Measurements from ENCODE around the gene DSCAML1. TPM values are rescaled to one million over a fixed set of nuclear protein-coding genes. Genes with fewer than 3 reads are reported as not detected.

The DSCAML1 gene
- total RNA-seq, 1 experiment from 2014 or later: 0.90 TPM

DNA sequence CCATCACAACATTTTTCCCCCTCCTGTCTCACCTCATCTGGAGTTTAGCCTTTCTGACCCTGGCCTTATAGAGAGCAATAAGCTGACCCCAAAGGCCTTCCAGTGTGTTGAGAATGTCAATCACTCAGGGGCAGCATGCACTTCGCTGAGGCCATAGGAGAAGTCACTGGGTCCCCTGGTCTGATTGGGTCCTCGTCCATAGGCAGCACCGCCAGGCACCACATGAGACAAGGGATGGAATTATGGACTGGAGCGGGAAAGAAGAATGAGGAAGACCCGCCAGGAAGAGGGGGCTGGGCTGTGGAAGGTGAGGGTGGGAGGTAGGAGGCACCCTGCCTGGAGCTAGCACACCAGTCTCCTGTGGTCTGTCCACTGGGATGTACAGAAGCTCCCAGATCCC is 72.9 kb downstream of the DSCAML1 start:
- ATAC-seq (peak; percentile 42), DNase-seq (ENCODE audit: low spot score) (no peak)
- ChIA-PET POLR2A (no interaction called here), CTCF (interaction anchor here (1.3 to 1.6 kb wide), 2 partner anchors 83 to 103 kb away, joined by 5 to 8 read pairs; no protein-coding TSS in a partner anchor)
- no peaks in the 10 kb centered on the region for H3K9me3 Mint-ChIP-seq
- TF ChIP-seq, protein P1, sequence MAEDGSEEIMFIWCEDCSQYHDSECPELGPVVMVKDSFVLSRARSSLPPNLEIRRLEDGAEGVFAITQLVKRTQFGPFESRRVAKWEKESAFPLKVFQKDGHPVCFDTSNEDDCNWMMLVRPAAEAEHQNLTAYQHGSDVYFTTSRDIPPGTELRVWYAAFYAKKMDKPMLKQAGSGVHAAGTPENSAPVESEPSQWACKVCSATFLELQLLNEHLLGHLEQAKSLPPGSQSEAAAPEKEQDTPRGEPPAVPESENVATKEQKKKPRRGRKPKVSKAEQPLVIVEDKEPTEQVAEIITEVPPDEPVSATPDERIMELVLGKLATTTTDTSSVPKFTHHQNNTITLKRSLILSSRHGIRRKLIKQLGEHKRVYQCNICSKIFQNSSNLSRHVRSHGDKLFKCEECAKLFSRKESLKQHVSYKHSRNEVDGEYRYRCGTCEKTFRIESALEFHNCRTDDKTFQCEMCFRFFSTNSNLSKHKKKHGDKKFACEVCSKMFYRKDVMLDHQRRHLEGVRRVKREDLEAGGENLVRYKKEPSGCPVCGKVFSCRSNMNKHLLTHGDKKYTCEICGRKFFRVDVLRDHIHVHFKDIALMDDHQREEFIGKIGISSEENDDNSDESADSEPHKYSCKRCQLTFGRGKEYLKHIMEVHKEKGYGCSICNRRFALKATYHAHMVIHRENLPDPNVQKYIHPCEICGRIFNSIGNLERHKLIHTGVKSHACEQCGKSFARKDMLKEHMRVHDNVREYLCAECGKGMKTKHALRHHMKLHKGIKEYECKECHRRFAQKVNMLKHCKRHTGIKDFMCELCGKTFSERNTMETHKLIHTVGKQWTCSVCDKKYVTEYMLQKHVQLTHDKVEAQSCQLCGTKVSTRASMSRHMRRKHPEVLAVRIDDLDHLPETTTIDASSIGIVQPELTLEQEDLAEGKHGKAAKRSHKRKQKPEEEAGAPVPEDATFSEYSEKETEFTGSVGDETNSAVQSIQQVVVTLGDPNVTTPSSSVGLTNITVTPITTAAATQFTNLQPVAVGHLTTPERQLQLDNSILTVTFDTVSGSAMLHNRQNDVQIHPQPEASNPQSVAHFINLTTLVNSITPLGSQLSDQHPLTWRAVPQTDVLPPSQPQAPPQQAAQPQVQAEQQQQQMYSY (CRISPR knock-in tag; IDR thresholded peaks at IDR 0.05): peak; percentile 88
- no peak for TF ChIP-seq SMAD3 (CRISPR knock-in tag; IDR thresholded peaks at IDR 0.05; ENCODE audit: borderline replicate concordance)
- peaks cover 49% of the 10 kb centered on the region for H3K4me1 Mint-ChIP-seq
- H3K27me3 Mint-ChIP-seq (ENCODE audit: low read depth): peaks cover 36% of the 10 kb centered on the region
- no peak overlapping the region for H3K27ac Mint-ChIP-seq
- peak overlapping the region; percentile 18; the same call in 1 of the 2 replicates for H3K4me3 Mint-ChIP-seq
- H3K36me3 Mint-ChIP-seq: no peaks in the 10 kb centered on the region

DNA sequence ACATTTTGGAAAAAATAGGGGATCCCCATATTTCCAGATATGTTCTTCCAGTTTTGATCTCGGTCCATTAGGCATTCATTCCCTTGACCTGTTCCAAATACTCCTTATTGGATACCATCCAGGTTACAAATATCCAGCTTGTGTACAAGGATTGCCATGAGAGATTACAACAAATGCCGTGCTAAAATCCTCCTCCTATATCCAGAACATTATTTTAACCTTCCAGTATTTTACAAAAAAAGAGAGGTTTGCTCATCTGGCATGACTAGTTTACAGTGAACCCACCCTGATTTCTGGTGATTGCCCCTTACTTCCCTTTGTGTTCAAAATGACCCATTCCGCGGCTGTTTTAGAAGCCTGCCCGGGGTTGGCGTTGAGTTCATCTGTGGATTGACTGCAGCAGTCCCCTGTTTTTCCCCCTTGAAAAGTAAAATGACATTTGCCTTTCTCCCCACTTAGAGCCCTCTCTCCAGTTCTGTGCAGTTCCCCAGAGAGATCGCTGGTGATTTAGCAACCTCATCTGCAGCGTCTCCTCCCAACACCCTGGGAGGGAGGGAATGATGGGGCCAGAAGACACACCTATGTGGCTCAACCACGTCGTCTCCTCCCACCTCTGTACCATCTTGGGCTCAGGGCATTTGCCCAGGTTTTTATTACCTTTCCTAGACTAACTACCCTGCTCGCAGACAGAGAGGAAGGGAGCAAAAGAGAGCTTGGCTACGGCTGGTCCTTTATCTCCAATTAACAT is 73.6 kb downstream of the DSCAML1 start:
- Mint-ChIP-seq H3K27ac (no peak overlapping the region), H3K9me3 (no peaks in the 10 kb centered on the region), H3K4me3 (peak overlapping the region; percentile 18; the same call in 1 of the 2 replicates), H3K36me3 (no peaks in the 10 kb centered on the region), H3K4me1 (peaks cover 55% of the 10 kb centered on the region), H3K27me3 (ENCODE audit: low read depth) (peaks cover 36% of the 10 kb centered on the region)
- ChIA-PET CTCF (interaction anchor here (1.1 to 1.6 kb wide), 3 partner anchors 84 to 102 kb away, joined by 5 to 8 read pairs (median 5); no protein-coding TSS in a partner anchor), POLR2A (no interaction called here)
- no peak for DNase-seq (ENCODE audit: low spot score)
- ATAC-seq: peak; percentile 34
- TF ChIP-seq, protein P2, sequence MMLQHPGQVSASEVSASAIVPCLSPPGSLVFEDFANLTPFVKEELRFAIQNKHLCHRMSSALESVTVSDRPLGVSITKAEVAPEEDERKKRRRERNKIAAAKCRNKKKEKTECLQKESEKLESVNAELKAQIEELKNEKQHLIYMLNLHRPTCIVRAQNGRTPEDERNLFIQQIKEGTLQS (CRISPR knock-in tag; conservative IDR thresholded peaks at IDR 0.05): no peak
- TF ChIP-seq SMAD3 (CRISPR knock-in tag; IDR thresholded peaks at IDR 0.05; ENCODE audit: borderline replicate concordance): no peak
- TF ChIP-seq, protein P3, sequence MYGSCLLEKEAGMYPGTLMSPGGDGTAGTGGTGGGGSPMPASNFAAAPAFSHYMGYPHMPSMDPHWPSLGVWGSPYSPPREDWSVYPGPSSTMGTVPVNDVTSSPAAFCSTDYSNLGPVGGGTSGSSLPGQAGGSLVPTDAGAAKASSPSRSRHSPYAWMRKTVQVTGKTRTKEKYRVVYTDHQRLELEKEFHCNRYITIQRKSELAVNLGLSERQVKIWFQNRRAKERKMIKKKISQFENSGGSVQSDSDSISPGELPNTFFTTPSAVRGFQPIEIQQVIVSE (CRISPR knock-in tag; IDR thresholded peaks at IDR 0.05; ENCODE audit: borderline replicate concordance): no peak
- no peak for TF ChIP-seq EMX1 (CRISPR knock-in tag; IDR thresholded peaks at IDR 0.05)
- no peak for TF ChIP-seq FOXJ3 (CRISPR knock-in tag; IDR thresholded peaks at IDR 0.05; ENCODE audit: borderline replicate concordance)
- no peak for TF ChIP-seq OVOL2 (CRISPR knock-in tag; IDR thresholded peaks at IDR 0.05; ENCODE audit: borderline replicate concordance)
- no peak for TF ChIP-seq ZNF671 (CRISPR knock-in tag; IDR thresholded peaks at IDR 0.05)

DNA sequence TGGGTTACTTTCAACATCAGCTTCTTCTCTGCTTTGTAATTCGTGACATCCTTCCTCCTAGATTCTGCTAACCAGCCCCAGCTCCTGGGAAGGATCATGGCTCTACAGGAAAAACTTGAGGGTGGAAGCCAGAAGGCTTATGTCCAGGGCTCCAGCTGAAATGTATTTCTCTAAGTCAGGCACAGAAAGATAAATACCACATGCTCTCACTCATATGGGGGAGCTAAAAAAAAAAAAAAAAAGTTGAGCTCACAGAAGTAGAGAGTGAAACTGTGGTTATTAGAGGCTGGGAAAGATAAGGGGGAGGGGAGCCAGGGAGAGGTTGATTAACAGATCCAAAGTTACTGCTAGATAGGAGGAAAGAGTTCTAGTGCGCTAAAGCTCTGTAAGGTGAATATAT is 74.9 kb downstream of the DSCAML1 start:
- Mint-ChIP-seq H3K27ac (no peak overlapping the region; the same call in 1 of the 2 replicates), H3K4me3 (no peak overlapping the region)
- CTCF ChIA-PET: interaction anchor here (0.8 to 1.5 kb wide), 4 partner anchors 14 to 296 kb away, joined by 3 to 5 read pairs (median 4); no protein-coding TSS in a partner anchor
- TF ChIP-seq, protein P4, sequence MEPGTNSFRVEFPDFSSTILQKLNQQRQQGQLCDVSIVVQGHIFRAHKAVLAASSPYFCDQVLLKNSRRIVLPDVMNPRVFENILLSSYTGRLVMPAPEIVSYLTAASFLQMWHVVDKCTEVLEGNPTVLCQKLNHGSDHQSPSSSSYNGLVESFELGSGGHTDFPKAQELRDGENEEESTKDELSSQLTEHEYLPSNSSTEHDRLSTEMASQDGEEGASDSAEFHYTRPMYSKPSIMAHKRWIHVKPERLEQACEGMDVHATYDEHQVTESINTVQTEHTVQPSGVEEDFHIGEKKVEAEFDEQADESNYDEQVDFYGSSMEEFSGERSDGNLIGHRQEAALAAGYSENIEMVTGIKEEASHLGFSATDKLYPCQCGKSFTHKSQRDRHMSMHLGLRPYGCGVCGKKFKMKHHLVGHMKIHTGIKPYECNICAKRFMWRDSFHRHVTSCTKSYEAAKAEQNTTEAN (CRISPR knock-in tag; IDR thresholded peaks at IDR 0.05): no peak
- TF ChIP-seq, protein P5, sequence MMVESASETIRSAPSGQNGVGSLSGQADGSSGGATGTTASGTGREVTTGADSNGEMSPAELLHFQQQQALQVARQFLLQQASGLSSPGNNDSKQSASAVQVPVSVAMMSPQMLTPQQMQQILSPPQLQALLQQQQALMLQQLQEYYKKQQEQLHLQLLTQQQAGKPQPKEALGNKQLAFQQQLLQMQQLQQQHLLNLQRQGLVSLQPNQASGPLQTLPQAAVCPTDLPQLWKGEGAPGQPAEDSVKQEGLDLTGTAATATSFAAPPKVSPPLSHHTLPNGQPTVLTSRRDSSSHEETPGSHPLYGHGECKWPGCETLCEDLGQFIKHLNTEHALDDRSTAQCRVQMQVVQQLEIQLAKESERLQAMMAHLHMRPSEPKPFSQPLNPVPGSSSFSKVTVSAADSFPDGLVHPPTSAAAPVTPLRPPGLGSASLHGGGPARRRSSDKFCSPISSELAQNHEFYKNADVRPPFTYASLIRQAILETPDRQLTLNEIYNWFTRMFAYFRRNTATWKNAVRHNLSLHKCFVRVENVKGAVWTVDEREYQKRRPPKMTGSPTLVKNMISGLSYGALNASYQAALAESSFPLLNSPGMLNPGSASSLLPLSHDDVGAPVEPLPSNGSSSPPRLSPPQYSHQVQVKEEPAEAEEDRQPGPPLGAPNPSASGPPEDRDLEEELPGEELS (CRISPR knock-in tag; IDR thresholded peaks at IDR 0.05): no peak
- TF ChIP-seq, protein P6, sequence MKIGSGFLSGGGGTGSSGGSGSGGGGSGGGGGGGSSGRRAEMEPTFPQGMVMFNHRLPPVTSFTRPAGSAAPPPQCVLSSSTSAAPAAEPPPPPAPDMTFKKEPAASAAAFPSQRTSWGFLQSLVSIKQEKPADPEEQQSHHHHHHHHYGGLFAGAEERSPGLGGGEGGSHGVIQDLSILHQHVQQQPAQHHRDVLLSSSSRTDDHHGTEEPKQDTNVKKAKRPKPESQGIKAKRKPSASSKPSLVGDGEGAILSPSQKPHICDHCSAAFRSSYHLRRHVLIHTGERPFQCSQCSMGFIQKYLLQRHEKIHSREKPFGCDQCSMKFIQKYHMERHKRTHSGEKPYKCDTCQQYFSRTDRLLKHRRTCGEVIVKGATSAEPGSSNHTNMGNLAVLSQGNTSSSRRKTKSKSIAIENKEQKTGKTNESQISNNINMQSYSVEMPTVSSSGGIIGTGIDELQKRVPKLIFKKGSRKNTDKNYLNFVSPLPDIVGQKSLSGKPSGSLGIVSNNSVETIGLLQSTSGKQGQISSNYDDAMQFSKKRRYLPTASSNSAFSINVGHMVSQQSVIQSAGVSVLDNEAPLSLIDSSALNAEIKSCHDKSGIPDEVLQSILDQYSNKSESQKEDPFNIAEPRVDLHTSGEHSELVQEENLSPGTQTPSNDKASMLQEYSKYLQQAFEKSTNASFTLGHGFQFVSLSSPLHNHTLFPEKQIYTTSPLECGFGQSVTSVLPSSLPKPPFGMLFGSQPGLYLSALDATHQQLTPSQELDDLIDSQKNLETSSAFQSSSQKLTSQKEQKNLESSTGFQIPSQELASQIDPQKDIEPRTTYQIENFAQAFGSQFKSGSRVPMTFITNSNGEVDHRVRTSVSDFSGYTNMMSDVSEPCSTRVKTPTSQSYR (CRISPR knock-in tag; IDR thresholded peaks at IDR 0.05): no peak
- no peak for TF ChIP-seq HMGA2 (CRISPR knock-in tag; IDR thresholded peaks at IDR 0.05)
- TF ChIP-seq, protein P1 (CRISPR knock-in tag; IDR thresholded peaks at IDR 0.05): no peak
- TF ChIP-seq GTF2I (CRISPR knock-in tag; conservative IDR thresholded peaks at IDR 0.05): no peak

More for the DNA sequence above, 74.9 kb downstream of the DSCAML1 start:
- Mint-ChIP-seq H3K4me1 (peaks cover 68% of the 10 kb centered on the region), H3K27me3 (ENCODE audit: low read depth) (peaks cover 36% of the 10 kb centered on the region), H3K36me3 (no peaks in the 10 kb centered on the region), H3K9me3 (no peaks in the 10 kb centered on the region)
- no peak for ATAC-seq
- no peak for DNase-seq (ENCODE audit: low spot score)
- POLR2A ChIA-PET: no interaction called here
